ENCODE data around the gene GANC. TPM values are rescaled to one million over a fixed set of nuclear protein-coding genes. Genes with fewer than 3 reads are reported as not detected.

Gene GANC
- total and polyA plus RNA-seq, 9 of the 15 experiments (the other 6 are each of a cell fraction or from before 2014, with no cell fraction given): 10.9 to 19.0 (median 14.5) TPM

GRCh38 chr15:42272939-42273899 lies at the start of gene GANC, which contains the start of gene TMEM87A (continued):
- 0 out of 2 replicates have a peak, but pooled peaks have one; percentile 49 for TF ChIP-seq DMBX1 (CRISPR knock-in tag; IDR thresholded peaks at IDR 0.05; ENCODE audit: borderline replicate concordance)
- peak; percentile 91 for TF ChIP-seq GABPB1 (CRISPR knock-in tag; IDR thresholded peaks at IDR 0.05)
- no peak for TF ChIP-seq GMEB1 (CRISPR knock-in tag; IDR thresholded peaks at IDR 0.05)
- no peak for TF ChIP-seq PTTG1 (tag; IDR thresholded peaks at IDR 0.05; ENCODE audit: low read depth)
- no peak; the same call in 1 of the 2 replicates for TF ChIP-seq ZBTB9 (CRISPR knock-in tag; IDR thresholded peaks at IDR 0.05)
- TF ChIP-seq TSHZ1 (CRISPR knock-in tag; IDR thresholded peaks at IDR 0.05): no peak
- TF ChIP-seq CLOCK (CRISPR knock-in tag; IDR thresholded peaks at IDR 0.05; ENCODE audit: borderline replicate concordance): no peak
- TF ChIP-seq ZBTB34 (CRISPR knock-in tag; IDR thresholded peaks at IDR 0.05): no peak
- TF ChIP-seq EZH2 (IDR thresholded peaks at IDR 0.05; ENCODE audit: borderline replicate concordance, low read depth, low read length): no peak
- no peak; the same call in 1 of the 2 replicates for TF ChIP-seq ZNF263 (CRISPR knock-in tag; IDR thresholded peaks at IDR 0.05; ENCODE audit: borderline replicate concordance)
- TF ChIP-seq MXI1 (IDR thresholded peaks at IDR 0.05; ENCODE audit: low read depth, low read length): no peak
- TF ChIP-seq BRCA1 (IDR thresholded peaks at IDR 0.05): no peak
- no peak for TF ChIP-seq BRCA1 (CRISPR knock-in tag; IDR thresholded peaks at IDR 0.05)
- TF ChIP-seq E2F5 (CRISPR knock-in tag; IDR thresholded peaks at IDR 0.05): 0 out of 2 replicates have a peak, but pooled peaks have one; percentile 28
